IPS-20b (cell line): ENCODE measurements around the gene NVL.
A peak's percentile ranks its signal among the peaks of the same experiment; 100 is the strongest.
"Not testable (repeated sequence)": the region's sequence is repeated elsewhere in the genome, so short reads cannot be mapped to it uniquely, and the experiment has no call there.

Source experiments
- H3K27ac ChIP-seq: one replicate; pipeline ENCODE4 v1.5.1; 2013; ENCODE audit warnings: low read length
- H3K27me3 ChIP-seq: 2 replicates; pipeline ENCODE4 v1.6.1; 2013; ENCODE audit warnings: mild to moderate bottlenecking, low read length, inconsistent platforms; ENCODE audit not compliant: insufficient read depth
- H3K36me3 ChIP-seq: 2 replicates; pipeline ENCODE4 v1.6.1; 2013; ENCODE audit warnings: low read depth, mild to moderate bottlenecking, inconsistent platforms, low read length, moderate library complexity; ENCODE audit not compliant: insufficient read depth
- H3K4me1 ChIP-seq: 2 replicates; pipeline ENCODE4 v1.6.1; 2013; ENCODE audit warnings: mild to moderate bottlenecking, control low read depth, inconsistent platforms, low read length, moderate library complexity; ENCODE audit not compliant: insufficient read depth
- H3K4me3 ChIP-seq: 2 replicates; pipeline ENCODE4 v1.5.1; 2013; ENCODE audit warnings: mild to moderate bottlenecking, low read length, inconsistent platforms
- H3K9ac ChIP-seq: 2 replicates; pipeline ENCODE4 v1.6.1; 2013; ENCODE audit warnings: low read depth, mild to moderate bottlenecking, inconsistent platforms, low read length, moderate library complexity
- H3K9me3 ChIP-seq: 2 replicates; pipeline ENCODE4 v1.6.1; 2013; ENCODE audit warnings: mild to moderate bottlenecking, low read depth, low read length, inconsistent platforms; ENCODE audit not compliant: insufficient read depth

The NVL gene

DNA sequence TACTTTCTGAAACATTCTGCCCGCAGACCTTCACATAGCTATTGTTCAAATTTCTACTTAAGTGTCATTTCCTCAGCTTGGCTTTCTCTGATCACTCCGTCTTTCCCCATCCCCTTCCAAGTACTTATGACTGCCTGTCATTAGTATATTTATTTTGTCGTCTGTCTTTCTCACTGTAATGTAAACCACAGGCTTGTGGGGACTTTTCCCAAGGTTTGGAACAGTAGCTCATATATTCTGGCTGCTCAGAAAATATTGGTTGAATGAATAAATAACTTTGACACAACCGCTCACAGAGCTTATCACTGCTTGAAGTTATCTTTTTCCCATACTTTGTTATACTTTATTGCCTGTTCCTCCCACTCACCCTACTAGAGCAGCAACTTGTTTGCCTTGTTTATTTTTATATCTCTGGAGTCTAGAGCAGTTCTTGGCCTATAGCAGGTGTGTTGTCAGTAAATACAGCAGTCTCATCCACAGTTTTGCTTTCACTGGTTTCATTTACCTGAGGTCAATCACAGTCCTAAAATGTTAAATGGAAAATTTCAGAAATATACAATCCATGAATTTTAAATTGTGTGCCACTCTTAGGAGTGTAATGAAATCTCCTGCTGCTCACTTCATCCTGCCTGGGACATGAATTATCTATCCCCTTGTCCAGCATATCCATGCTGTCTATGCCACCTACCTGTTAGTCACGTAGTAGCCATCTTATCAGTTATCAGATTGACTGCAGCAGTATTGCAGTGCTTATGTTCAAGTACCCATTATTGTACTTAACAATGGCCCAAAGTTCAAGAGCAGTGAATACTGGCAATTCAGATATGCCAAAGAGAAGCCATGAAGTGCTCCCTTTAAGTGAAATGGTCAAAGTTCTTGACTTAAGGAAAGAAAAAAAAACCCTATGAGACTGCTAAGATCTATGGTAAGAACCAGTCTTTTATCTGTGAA lies 24.3 kb upstream of the NVL start:
- Histone ChIP-seq H3K27ac (no peak overlapping the region), H3K36me3 (no peaks in the 10 kb centered on the region), H3K9me3 (no peaks in the 10 kb centered on the region; the same call in 1 of the 2 replicates), H3K9ac (no peak overlapping the region), H3K4me1 (peaks cover 9% of the 10 kb centered on the region; the same call in 1 of the 2 replicates), H3K4me3 (no peak overlapping the region), H3K27me3 (no peaks in the 10 kb centered on the region)

DNA sequence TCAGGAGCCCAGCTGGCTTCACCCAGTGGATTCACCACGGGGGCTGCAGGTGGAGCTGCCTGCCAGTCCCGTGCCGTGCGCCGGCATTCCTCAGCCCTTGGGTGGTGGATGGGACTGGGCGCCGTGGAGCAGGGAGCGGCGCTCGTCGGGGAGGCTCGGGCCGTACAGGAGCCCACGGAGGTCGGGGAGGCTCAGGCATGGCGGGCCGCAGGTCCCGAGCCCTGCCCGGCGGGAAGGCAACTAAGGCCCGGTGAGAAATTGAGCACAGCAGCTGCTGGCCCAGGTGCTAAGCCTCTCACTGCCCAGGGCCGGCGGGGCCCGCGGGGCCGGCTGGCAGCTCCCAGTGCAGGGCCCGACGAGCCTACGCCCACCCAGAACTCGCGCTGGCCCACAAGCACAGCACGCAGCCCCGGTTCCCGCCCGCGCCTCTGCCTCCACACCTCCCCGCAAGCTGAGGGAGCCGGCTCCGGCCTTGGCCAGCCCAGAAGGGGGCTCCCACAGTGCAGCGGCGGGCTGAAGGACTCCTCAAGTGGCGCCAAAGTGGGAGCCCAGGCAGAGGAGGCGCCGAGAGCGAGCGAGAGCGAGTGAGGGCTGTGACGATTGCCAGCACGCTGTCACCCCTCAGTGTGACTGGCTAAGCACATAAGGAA lies 22.6 kb upstream of the NVL start:
- not testable (repeated sequence) for H3K9me3 ChIP-seq, H3K27me3 ChIP-seq, H3K9ac ChIP-seq, H3K4me3 ChIP-seq, H3K4me1 ChIP-seq, H3K27ac ChIP-seq, H3K36me3 ChIP-seq

DNA sequence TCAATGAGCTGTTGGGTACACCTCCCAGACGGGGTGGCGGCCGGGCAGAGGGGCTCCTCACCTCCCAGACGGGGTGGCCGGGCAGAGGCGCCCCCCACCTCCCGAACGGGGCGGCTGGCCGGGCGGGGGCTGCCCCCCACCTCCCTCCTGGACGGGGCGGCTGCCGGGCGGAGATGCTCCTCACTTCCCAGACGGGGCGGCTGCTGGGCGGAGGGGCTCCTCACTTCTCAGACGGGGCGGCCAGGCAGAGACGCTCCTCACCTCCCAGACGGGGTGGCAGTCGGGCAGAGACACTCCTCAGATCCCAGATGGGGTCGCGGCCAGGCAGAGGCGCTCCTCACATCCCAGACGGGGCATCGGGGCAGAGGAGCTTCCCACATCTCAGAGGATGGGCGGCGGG lies 19.7 kb upstream of the NVL start:
- not testable (repeated sequence) for H3K4me1 ChIP-seq, H3K9me3 ChIP-seq, H3K36me3 ChIP-seq, H3K27ac ChIP-seq, H3K4me3 ChIP-seq, H3K9ac ChIP-seq, H3K27me3 ChIP-seq

DNA sequence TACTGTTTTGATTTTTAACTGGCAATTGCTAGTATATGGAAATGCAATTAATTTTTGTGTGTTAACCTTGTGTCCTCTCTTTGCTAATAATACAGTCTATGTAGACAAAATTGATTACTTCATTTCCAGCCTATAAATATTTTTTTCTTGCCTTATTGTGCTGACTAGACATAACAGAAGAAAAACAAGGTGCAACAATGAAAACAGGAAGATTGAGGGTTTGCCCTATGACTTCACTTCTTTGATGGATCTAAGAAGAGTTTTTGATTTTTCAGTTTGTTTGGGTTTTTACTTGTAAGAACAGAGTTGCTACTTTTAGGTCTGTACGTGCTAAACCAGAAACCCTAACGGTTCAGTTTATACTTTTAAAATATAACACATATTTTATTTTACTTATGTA lies 18.2 kb upstream of the NVL start:
- H3K4me3 ChIP-seq, result no peak overlapping the region

DNA sequence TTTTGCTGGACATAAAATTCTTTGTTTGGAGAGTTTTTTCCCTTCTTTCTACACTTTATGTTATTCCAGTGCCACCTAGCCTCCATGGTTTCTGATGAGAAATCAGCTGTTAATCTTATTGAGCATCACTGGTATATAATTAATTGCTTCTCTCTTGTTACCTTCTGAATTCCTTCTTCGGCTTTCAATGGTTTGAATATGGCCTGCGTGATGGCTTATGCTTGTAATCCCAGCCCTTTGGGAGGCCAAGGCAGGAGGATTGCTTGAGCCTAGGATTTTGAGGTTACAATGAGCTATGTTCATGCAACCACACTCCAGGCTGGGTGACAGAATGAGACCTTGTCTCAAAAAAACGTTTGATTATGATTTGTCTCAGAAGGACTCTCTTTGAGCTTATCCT lies 13.7 kb upstream of the NVL start:
- Histone ChIP-seq H3K27ac (no peak overlapping the region), H3K36me3 (no peaks in the 10 kb centered on the region; the same call in 1 of the 2 replicates), H3K4me1 (peaks cover 8% of the 10 kb centered on the region), H3K27me3 (no peaks in the 10 kb centered on the region), H3K9ac (no peak overlapping the region), H3K9me3 (peaks cover 30% of the 10 kb centered on the region), H3K4me3 (no peak overlapping the region)

More for the DNA sequence above, 18.2 kb upstream of the NVL start:
- H3K9ac ChIP-seq, result no peak overlapping the region
- peaks cover 18% of the 10 kb centered on the region for H3K9me3 ChIP-seq
- H3K27ac ChIP-seq, result no peak overlapping the region
- H3K27me3 ChIP-seq, result no peaks in the 10 kb centered on the region
- no peaks in the 10 kb centered on the region; the same call in 1 of the 2 replicates for H3K36me3 ChIP-seq
- no peaks in the 10 kb centered on the region for H3K4me1 ChIP-seq

DNA sequence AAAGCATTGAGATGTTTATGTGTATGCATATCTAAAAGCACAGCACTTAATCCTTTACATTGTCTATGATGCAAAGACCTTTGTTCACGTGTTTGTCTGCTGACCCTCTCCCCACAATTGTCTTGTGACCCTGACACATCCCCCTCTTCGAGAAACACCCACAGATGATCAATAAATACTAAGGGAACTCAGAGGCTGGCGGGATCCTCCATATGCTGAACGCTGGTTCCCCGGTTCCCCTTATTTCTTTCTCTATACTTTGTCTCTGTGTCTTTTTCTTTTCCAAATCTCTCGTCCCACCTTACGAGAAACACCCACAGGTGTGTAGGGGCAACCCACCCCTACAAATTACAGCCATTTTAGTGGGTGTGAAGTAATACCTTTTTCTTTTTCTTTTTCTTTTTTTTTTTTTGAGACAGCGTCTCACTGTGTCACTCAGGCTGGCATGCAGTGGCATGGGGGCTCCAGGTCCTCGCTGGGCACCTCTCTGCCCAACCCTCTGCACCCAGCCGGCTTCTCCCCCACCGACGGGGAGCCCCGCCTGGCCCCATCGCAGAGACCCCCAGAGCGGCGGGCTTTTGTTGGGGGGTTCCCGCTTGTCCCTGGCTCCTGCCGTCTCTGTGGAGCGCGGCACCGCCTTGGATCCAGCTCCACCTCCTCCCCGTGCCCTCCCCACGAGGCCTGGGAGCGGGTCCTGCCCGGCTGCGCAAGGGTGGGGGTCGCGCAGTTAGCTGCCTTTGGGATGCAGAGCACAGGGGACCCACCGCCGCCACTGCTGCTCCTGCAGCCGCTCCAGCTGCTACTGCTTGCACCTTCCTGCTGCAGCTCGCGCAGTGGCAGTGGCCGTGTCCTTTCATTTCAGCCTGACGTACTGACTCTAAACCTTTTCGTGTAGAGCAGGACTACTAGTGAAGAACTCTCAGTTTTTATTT lies 10.7 kb upstream of the NVL start:
- Histone ChIP-seq H3K9me3 (peaks cover 30% of the 10 kb centered on the region), H3K4me3 (peak overlapping the region; percentile 56), H3K27ac (peak overlapping the region; percentile 40), H3K9ac (peak overlapping the region; percentile 84)
- H3K36me3 ChIP-seq, H3K27me3 ChIP-seq, H3K4me1 ChIP-seq: not testable (repeated sequence)

DNA sequence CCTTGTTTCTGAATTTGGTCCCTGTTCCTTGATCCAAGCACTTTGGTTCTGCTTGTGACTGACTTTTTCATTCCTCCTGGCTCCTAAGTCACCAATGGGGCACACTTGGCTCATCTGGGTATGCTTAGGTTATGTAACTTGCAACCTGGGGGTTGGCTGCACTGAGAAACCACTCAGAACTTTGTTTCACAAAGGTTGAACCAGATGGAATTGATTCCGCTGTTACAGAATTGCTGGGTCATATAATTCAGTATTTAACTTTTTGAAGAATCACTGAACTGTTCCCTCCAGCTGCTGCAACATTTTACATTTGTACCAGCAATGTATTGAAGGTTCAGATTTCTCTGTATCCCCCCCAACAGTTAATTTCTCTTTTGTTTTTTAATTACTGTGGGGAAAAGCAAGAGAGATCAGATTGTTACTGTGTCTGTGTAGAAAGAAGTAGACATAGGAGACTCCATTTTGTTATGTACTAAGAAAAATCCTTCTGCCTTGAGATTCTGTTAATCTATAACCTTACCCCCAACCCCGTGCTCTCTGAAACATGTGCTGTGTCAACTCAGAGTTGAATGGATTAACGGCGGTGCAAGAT lies 9.6 kb upstream of the NVL start:
- peak overlapping the region; percentile 31 for H3K27ac ChIP-seq
- peak overlapping the region; percentile 85 for H3K9ac ChIP-seq
- H3K36me3 ChIP-seq, result no peaks in the 10 kb centered on the region; the same call in 1 of the 2 replicates
- peak overlapping the region; percentile 26 for H3K4me3 ChIP-seq
- H3K27me3 ChIP-seq, result no peaks in the 10 kb centered on the region
- peaks cover 26% of the 10 kb centered on the region for H3K9me3 ChIP-seq
- H3K4me1 ChIP-seq, result peaks cover 8% of the 10 kb centered on the region

DNA sequence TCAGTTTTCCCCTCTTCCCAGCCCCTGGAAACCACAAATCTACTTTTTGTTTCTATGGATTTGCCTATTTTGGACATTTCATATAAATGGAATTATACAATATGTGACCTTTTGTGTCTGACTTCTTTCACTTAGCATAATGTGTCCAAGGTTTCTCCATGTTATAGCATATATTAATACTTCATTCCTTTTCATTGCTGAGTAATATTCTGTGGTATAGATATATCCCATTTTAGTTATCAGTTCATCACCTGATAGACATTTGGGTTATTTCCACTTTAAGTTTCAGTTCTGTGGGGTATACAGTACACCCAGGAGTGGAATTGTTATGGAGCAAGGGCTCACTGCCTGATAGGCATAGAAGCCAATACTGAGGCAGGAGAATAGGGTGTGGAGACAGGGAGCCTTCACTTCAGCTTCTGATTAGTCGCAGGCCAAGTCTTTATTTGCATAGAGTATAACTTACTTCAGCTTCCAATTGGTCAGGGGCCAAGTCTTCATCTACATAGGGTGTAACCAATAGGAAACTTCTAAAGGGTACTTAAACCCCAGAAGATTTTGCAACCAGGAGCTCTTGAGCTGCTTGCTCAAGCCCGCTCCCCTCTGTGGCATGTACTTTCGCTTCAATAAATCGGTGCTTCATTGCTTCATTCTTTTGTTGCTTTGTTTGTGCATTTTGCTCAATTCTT lies 8.3 kb upstream of the NVL start:
- H3K27ac ChIP-seq, result peak overlapping the region; percentile 31

DNA sequence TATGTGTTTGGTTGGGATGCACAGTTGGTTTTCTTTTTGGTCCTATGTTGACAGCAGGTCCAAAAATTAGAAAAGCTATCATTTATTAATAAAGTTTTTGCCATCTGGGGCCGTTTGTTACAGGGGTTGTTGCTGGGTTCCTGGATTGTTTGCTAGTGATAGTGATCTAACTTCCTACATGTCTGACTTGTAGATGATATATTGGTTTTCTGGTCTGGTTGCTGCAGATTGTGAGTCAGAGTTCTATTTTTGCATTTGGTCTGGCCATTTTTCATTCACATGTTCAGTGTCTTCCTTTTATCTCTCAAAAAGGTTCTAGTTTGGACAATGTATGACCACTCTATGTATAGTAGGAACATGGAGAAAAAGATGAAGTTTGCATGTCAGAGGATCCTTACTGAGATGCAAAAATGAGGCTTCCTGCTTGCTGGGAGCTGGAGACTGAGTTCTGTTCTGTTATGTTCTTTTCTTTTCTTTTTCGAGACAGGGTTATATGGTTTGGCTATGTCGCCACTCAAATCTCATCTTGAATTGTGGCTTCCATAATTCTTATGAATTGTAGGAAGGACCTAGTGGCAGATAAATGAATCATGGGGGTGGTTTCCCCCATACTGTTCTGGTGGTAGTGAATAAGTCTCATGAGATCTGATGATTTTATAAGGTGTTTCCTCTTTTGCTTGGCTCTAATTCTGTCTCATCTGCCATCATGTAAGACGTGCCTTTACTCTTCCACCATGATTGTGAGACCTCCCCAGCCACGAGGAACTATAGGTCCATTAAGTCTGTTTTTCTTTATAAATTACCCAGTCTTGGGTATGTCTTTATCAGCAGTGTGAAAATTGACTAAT lies 4.2 kb upstream of the NVL start:
- Histone ChIP-seq H3K4me1 (peaks cover 4% of the 10 kb centered on the region; the same call in 1 of the 2 replicates), H3K9me3 (no peaks in the 10 kb centered on the region), H3K9ac (no peak overlapping the region), H3K27ac (no peak overlapping the region), H3K27me3 (no peaks in the 10 kb centered on the region), H3K4me3 (no peak overlapping the region), H3K36me3 (no peaks in the 10 kb centered on the region)

More for the DNA sequence above, 8.3 kb upstream of the NVL start:
- Histone ChIP-seq H3K9ac (peak overlapping the region; percentile 85; the same call in 1 of the 2 replicates), H3K9me3 (peaks cover 14% of the 10 kb centered on the region), H3K36me3 (no peaks in the 10 kb centered on the region), H3K4me3 (no peak overlapping the region), H3K27me3 (no peaks in the 10 kb centered on the region), H3K4me1 (peaks cover 12% of the 10 kb centered on the region)

DNA sequence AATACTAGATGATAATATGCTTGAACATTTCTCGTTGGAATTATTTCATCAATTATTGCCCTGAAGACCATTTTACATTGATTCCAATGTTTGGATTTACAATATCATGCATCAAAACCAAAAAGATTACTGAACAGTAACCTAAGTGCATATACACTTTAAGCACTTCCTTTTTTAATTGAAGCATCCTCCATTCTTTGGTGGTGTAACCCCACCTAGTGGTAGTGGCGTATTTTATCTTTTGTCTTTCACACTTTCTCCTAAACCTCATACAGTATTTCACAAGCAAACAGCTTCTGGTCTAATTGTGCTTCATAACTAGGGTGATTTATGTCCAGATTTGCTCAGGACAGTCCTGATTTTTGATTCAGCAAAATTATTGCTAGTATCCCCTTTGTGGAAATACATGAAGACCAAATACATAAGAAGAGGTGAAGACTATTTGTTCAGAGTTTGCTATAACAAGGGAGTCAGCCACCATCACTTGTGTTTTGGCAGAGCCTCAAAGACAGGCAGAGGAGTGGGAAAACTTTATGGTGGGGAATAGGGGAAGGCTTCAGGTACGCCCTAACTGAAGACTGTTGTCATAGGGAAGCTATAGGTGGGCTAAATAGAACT lies 3.4 kb upstream of the NVL start:
- no peak overlapping the region for H3K9ac ChIP-seq
- H3K27me3 ChIP-seq, result no peaks in the 10 kb centered on the region
- no peaks in the 10 kb centered on the region for H3K36me3 ChIP-seq
- no peak overlapping the region for H3K4me3 ChIP-seq
- peaks cover 4% of the 10 kb centered on the region for H3K4me1 ChIP-seq
- H3K9me3 ChIP-seq, result no peaks in the 10 kb centered on the region
- no peak overlapping the region for H3K27ac ChIP-seq
